Tibial artery (tissue), 4 donors: ENCODE data around the gene RPH3AL.

Experiments used
- DNase-seq, 2 donors: peaks; one replicate each; pipeline ENCODE4 v3.0.0-alpha.2; 2019
- H3K27ac ChIP-seq, 2 donors: fragments of 200-600 bp; sonication (generic) in 1 of 2; 1 replicate in 1 of 2; 2 replicates in 1 of 2; pipeline ENCODE4 v1.5.1; 2018 to 2019; ENCODE audit warnings: mild to moderate bottlenecking in 1 of 2
- H3K27me3 ChIP-seq, 2 donors: fragments of 200-600 bp; sonication (generic) in 1 of 2; one replicate each; pipeline versions ENCODE4 v1.5.1 to v1.6.0; 2016 to 2019
- H3K36me3 ChIP-seq, 3 donors: fragments of 200-600 bp; sonication (generic) in 2 of 3; one replicate each; pipeline ENCODE4 v1.5.1; 2016 to 2019; ENCODE audit warnings: mild to moderate bottlenecking in 2 of 3
- H3K4me1 ChIP-seq, 4 donors: fragments of 200-600 bp; sonication (generic) in 2 of 4; 1 replicate in 3 of 4; 2 replicates in 1 of 4; pipeline ENCODE4 v1.5.1; 2016 to 2019
- H3K4me3 ChIP-seq, 2 donors: fragments of 200-600 bp; sonication (generic) in 1 of 2; 1 replicate in 1 of 2; 2 replicates in 1 of 2; pipeline ENCODE4 v1.5.1; 2018 to 2019; ENCODE audit warnings: mild to moderate bottlenecking in 2 of 2
- H3K9me3 ChIP-seq, 3 donors: fragments of 200-600 bp; sonication (generic) in 1 of 3; one replicate each; pipeline ENCODE4 v1.5.1; 2016 to 2019
- CTCF ChIP-seq, 2 experiments: fragments of 200-600 bp in 1 of 2; fragments of 450-650 bp in 1 of 2; IDR thresholded peaks; one replicate each; pipeline ENCODE4 v1.5.1; 2017 to 2019; ENCODE audit warnings: antibody characterized with exemption in 2 of 2, mild to moderate bottlenecking in 1 of 2, moderate library complexity in 1 of 2
- intact Hi-C: fragments of 100-400 bp; cut with DNase I; formaldehyde crosslinking; loops from one replicate; pipeline ENCODE4 v1.15.0; 2023; ENCODE audit warnings: low total_unique reads

Gene RPH3AL

GRCh38 chr17:269616-270514, 82.7 kb downstream of the RPH3AL start:
- Histone ChIP-seq H3K4me1 (peaks cover 0 to 8% (median 0%) of the 10 kb centered on the region in 4 donors), H3K4me3 (no peak overlapping the region), H3K27ac (no peak overlapping the region), H3K36me3 (no peaks in the 10 kb centered on the region), H3K9me3 (no peaks in the 10 kb centered on the region), H3K27me3 (peaks cover 0 to 3% of the 10 kb centered on the region in 2 donors)
- intact Hi-C loops, result no loop called here
- DNase-seq, result peak; percentile 12 to 42
- TF ChIP-seq CTCF (IDR thresholded peaks at IDR 0.05), result no peak

- no peaks in the 10 kb centered on the region for H3K9me3 ChIP-seq
- H3K4me1 ChIP-seq, result peaks cover 0 to 8% (median 0%) of the 10 kb centered on the region in 4 donors
- peak in 1 of 2 donors; percentile 65 for DNase-seq
- peaks cover 0 to 3% of the 10 kb centered on the region in 2 donors for H3K27me3 ChIP-seq
- peaks cover 0 to 3% (median 0%) of the 10 kb centered on the region in 3 donors for H3K36me3 ChIP-seq
- peak overlapping the region in 1 of 2 donors; percentile 30 for H3K27ac ChIP-seq
- no peak for TF ChIP-seq CTCF (IDR thresholded peaks at IDR 0.05)
- intact Hi-C loops, result no loop called here
- H3K4me3 ChIP-seq, result peak overlapping the region in 1 of 2 donors; percentile 14
These were observed 85.6 kb downstream of the RPH3AL start for GRCh38 chr17:266701-267667.

GRCh38 chr17:266219-266618, 86.4 kb downstream of the RPH3AL start:
- Histone ChIP-seq H3K27ac (no peak overlapping the region), H3K27me3 (peaks cover 0 to 3% of the 10 kb centered on the region in 2 donors), H3K4me1 (peaks cover 0 to 8% (median 0%) of the 10 kb centered on the region in 4 donors), H3K4me3 (no peak overlapping the region), H3K9me3 (no peaks in the 10 kb centered on the region), H3K36me3 (peaks cover 0 to 3% (median 0%) of the 10 kb centered on the region in 3 donors)
- peak in 1 of 2 donors; percentile 33 for DNase-seq
- no peak for TF ChIP-seq CTCF (IDR thresholded peaks at IDR 0.05)
- intact Hi-C loops, result no loop called here

GRCh38 chr17:265718-266117, 86.9 kb downstream of the RPH3AL start:
- intact Hi-C loops, result no loop called here
- Histone ChIP-seq H3K27ac (no peak overlapping the region), H3K9me3 (no peaks in the 10 kb centered on the region), H3K4me1 (peaks cover 0 to 8% (median 0%) of the 10 kb centered on the region in 4 donors), H3K4me3 (no peak overlapping the region), H3K27me3 (peaks cover 0 to 4% of the 10 kb centered on the region in 2 donors), H3K36me3 (peaks cover 0 to 3% (median 0%) of the 10 kb centered on the region in 3 donors)
- no peak for TF ChIP-seq CTCF (IDR thresholded peaks at IDR 0.05)
- DNase-seq, result peak in 1 of 2 donors; percentile 27

GRCh38 chr17:263773-264172, 88.8 kb downstream of the RPH3AL start:
- H3K4me1 ChIP-seq, result peaks cover 0 to 8% (median 0%) of the 10 kb centered on the region in 4 donors
- H3K36me3 ChIP-seq, result peaks cover 0 to 3% (median 0%) of the 10 kb centered on the region in 3 donors
- peak in 1 of 2 donors; percentile 59 for DNase-seq
- no peak for TF ChIP-seq CTCF (IDR thresholded peaks at IDR 0.05)
- H3K27ac ChIP-seq, result no peak overlapping the region
- H3K4me3 ChIP-seq, result no peak overlapping the region
- intact Hi-C loops, result no loop called here
- no peaks in the 10 kb centered on the region for H3K9me3 ChIP-seq
- H3K27me3 ChIP-seq, result peaks cover 0 to 21% of the 10 kb centered on the region in 2 donors
